ENCODE measurements around the gene JPH4. TPM values are rescaled to one million over a fixed set of nuclear protein-coding genes. Genes with fewer than 3 reads are reported as not detected.

JPH4 gene
- total and polyA plus RNA-seq, 2 donors (not counting 1 experiment from before 2014, with no cell fraction given) = not detected

- Histone ChIP-seq H3K36me3 (replicated peaks in 1 of 2; ENCODE audit: control extremely low read depth in 1 of 2, control insufficient read depth in 1 of 2, extremely low read depth in 1 of 2, insufficient read depth in 2 of 2, low read length in 1 of 2) (peaks cover 0 to 82% of the 10 kb centered on the region in 2 experiments), H3K27me3 (replicated peaks in 1 of 4; ENCODE audit: control extremely low read depth in 1 of 4, control insufficient read depth in 3 of 4, insufficient read depth in 4 of 4, low read length in 3 of 4) (no peaks in the 10 kb centered on the region), H3K79me2 (ENCODE audit: control insufficient read depth, insufficient read depth, low read length) (peaks cover 25% of the 10 kb centered on the region), H3K4me2 (replicated peaks; ENCODE audit: low read depth, low read length, poor library complexity, severe bottlenecking) (no peak overlapping the region), H2AFZ (ENCODE audit: insufficient read depth, low read depth, low read length, poor library complexity, severe bottlenecking) (no peak overlapping the region), H4K20me1 (ENCODE audit: control insufficient read depth, insufficient read depth, low read length, poor library complexity, severe bottlenecking) (peaks cover 28% of the 10 kb centered on the region), H3K27ac (ENCODE audit: low read length in 2 of 2) (no peak overlapping the region), H3K9ac (ENCODE audit: low read length) (no peak overlapping the region), H3K9me3 (ENCODE audit: control extremely low read depth in 1 of 3, control insufficient read depth in 2 of 3, insufficient read depth in 1 of 3, low read length in 2 of 3) (no peaks in the 10 kb centered on the region), H3K4me3 (ENCODE audit: control extremely low read depth in 1 of 5, extremely low read depth in 1 of 5, insufficient read depth in 1 of 5, low read depth in 2 of 5, low read length in 4 of 5) (no peak overlapping the region), H3K4me1 (ENCODE audit: control insufficient read depth in 2 of 2, insufficient read depth in 2 of 2, low read length in 2 of 2) (peaks cover 16 to 25% of the 10 kb centered on the region in 2 donors)
- 100% methylated on average over 2 of the region's 2 CpGs for WGBS (ENCODE audit: insufficient coverage)
- POLR2A ChIA-PET = interaction anchor here (0.7 to 1.2 kb wide), 4 partner anchors 9 to 898 kb away, joined by 3 to 12 read pairs (median 5); no protein-coding TSS in a partner anchor
- no peak overlapping the region for H3K4me3 Mint-ChIP-seq
- intact Hi-C loops (cut with micrococcal nuclease) = loop anchor here (10.0 kb wide), 2 partner anchors 276 to 474 kb away; partner anchors contain the start of gene HOMEZ
- H3K27ac Mint-ChIP-seq = no peak overlapping the region
- H3K4me1 Mint-ChIP-seq = peaks cover 44% of the 10 kb centered on the region
- CTCF ChIA-PET = interaction anchor here (0.7 to 12.4 kb wide), 8 partner anchors 8 to 1120 kb away, joined by 3 to 335 read pairs (median 18); partner anchors contain the start of genes AP1G2, NGDN and ZFHX2
- DNase-seq (no peak), ATAC-seq (ENCODE audit: low read depth) (no peak)
- TF ChIP-seq CTCF (IDR thresholded peaks at IDR 0.05) = no peak
- no peak for TF ChIP-seq EZH2 (IDR thresholded peaks at IDR 0.05; ENCODE audit: borderline replicate concordance, insufficient read depth, low read depth, low read length, poor library complexity, severe bottlenecking)
- H3K27me3 Mint-ChIP-seq = no peaks in the 10 kb centered on the region
- H3K9me3 Mint-ChIP-seq (ENCODE audit: insufficient read depth) = no peaks in the 10 kb centered on the region
Observed at GRCh38 chr14:23561259-23561658, 17.3 kb downstream of the JPH4 start.

DNA sequence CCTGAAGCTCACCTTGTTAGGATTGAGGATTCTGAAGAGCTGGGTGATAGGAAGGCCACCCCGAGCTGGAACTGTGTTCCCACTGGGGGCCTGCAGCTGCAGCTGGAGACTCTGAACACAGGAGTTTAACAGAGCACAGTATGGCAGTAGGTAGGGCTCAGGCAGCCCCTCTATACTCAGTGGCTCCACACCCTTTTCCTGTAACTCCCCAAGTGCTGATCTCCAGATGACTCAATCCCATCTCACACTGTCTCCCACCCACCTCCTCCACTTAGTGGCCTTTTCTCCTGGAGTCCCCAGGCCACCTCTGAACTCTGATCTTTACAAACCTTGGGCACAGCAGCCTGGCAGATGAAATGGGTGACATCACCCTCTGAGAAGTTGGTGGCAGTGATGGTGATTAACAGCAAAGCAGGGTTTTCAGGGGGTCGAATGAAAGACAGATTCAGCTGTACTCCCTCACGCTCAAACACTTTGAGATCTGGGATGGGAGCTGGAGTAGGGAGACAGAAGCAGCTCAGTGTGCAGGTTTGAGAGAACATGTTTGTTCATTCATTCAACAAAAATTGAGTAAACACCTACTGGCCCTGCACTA is 18.6 kb downstream of the JPH4 start:
- H3K27me3 Mint-ChIP-seq = no peaks in the 10 kb centered on the region
- Histone ChIP-seq H3K4me1 (ENCODE audit: control insufficient read depth in 2 of 2, insufficient read depth in 2 of 2, low read length in 2 of 2) (peaks cover 15 to 29% of the 10 kb centered on the region in 2 donors), H3K79me2 (ENCODE audit: control insufficient read depth, insufficient read depth, low read length) (peaks cover 14% of the 10 kb centered on the region), H3K27ac (ENCODE audit: low read length in 2 of 2) (peak overlapping the region in 1 of 2 donors; percentile 13), H3K36me3 (replicated peaks in 1 of 2; ENCODE audit: control extremely low read depth in 1 of 2, control insufficient read depth in 1 of 2, extremely low read depth in 1 of 2, insufficient read depth in 2 of 2, low read length in 1 of 2) (peaks cover 0 to 69% of the 10 kb centered on the region in 2 experiments), H3K4me3 (ENCODE audit: control extremely low read depth in 1 of 5, extremely low read depth in 1 of 5, insufficient read depth in 1 of 5, low read depth in 2 of 5, low read length in 4 of 5) (no peak overlapping the region), H3K9me3 (ENCODE audit: control extremely low read depth in 1 of 3, control insufficient read depth in 2 of 3, insufficient read depth in 1 of 3, low read length in 2 of 3) (no peaks in the 10 kb centered on the region), H3K9ac (ENCODE audit: low read length) (no peak overlapping the region), H4K20me1 (ENCODE audit: control insufficient read depth, insufficient read depth, low read length, poor library complexity, severe bottlenecking) (peaks cover 17% of the 10 kb centered on the region), H2AFZ (ENCODE audit: insufficient read depth, low read depth, low read length, poor library complexity, severe bottlenecking) (no peak overlapping the region), H3K27me3 (replicated peaks in 1 of 4; ENCODE audit: control extremely low read depth in 1 of 4, control insufficient read depth in 3 of 4, insufficient read depth in 4 of 4, low read length in 3 of 4) (no peaks in the 10 kb centered on the region), H3K4me2 (replicated peaks; ENCODE audit: low read depth, low read length, poor library complexity, severe bottlenecking) (no peak overlapping the region)
- no peak overlapping the region for H3K4me3 Mint-ChIP-seq
- no peak overlapping the region for H3K27ac Mint-ChIP-seq
- TF ChIP-seq EZH2 (IDR thresholded peaks at IDR 0.05; ENCODE audit: borderline replicate concordance, insufficient read depth, low read depth, low read length, poor library complexity, severe bottlenecking) = no peak
- TF ChIP-seq CTCF (IDR thresholded peaks at IDR 0.05) = no peak
- WGBS (ENCODE audit: insufficient coverage) = 100% methylated on average over 2 of the region's 3 CpGs
- H3K4me1 Mint-ChIP-seq = peaks cover 49% of the 10 kb centered on the region
- CTCF ChIA-PET = interaction anchor here (0.6 to 12.4 kb wide), 19 partner anchors 8 to 587 kb away, joined by 3 to 335 read pairs (median 5); partner anchors contain the start of genes AP1G2, NGDN, PABPN1 and RNF31
- ATAC-seq (ENCODE audit: low read depth) (no peak), DNase-seq (peak; percentile 7)
- intact Hi-C loops (cut with micrococcal nuclease) = loop anchor here (1.0 to 10.0 kb wide), 7 partner anchors 21 to 655 kb away; partner anchors contain the start of genes ACIN1, C14orf119, CHMP4A and DCAF11
- POLR2A ChIA-PET = interaction anchor here (1.1 to 1.2 kb wide), 2 partner anchors 78 to 711 kb away, joined by 3 to 12 read pairs; no protein-coding TSS in a partner anchor
- no peaks in the 10 kb centered on the region for H3K9me3 Mint-ChIP-seq (ENCODE audit: insufficient read depth)
